Raji (cell line): Measurements from ENCODE around the gene KYAT1.
A peak's percentile ranks its signal among the peaks of the same experiment; 100 is the strongest.

Experiments
- POLR2A ChIP-seq: IDR thresholded peaks from 2 replicates; pipeline ENCODE4 v1.6.1; 2011; ENCODE audit warnings: low read depth, low read length, control low read depth; ENCODE audit not compliant: insufficient read depth

Gene KYAT1

DNA sequence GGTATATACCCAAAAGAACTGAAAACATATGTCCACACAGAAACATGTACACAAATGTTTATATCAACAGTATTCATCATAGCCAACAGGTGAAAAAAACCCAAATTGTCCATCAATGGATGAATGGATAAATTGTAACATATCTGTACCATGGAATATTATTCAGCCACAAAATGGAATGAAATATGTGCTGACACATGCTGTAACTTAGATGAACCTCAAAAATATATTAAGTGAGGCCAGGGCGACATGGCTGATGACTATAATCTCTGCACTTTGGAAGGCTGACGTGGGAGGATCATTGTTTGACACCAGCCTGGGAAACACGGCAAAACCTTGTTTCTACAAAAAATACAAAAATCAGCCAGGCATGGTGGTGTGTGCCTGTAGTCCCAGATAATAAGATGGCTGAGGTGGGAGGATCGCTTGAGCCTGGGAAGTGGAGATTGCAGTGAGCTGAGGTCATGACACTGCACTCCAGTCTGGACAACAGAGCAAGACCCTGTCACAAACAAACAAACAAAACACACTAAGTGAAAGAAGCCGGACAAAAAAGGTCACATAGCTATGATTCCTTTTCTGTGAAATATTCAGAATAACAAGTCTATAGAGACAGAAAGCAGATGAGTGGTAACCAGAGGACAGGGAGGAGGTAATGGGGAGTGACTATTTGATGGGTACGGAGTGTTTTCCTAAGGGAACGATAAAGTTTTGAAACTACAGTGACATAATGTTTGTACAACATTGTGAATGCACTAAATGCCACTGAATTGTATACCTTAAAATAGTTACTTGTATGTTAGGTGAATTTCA, 11.4 kb downstream of the KYAT1 start:
- TF ChIP-seq POLR2A: no peak

DNA sequence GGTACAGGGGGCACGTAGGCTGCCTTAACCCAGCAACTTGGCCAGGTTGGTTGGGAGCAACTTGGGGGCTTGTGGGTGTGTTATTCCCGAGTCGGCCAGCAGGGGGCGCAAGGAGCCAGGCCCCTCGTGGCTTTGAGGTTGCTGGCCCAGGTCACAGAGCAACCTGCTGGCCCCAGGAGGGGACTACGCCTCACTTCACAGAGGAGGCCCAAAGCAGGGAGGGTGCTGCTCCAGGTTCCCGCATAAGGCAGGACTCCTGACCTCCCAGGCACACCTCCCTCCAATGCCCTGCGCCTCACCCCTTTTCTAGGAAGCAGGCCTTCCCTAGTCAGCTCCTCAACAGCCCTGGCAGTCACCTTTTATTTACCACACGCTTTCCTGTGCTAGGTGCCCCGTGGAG, 18.1 kb downstream of the KYAT1 start:
- no peak for TF ChIP-seq POLR2A

DNA sequence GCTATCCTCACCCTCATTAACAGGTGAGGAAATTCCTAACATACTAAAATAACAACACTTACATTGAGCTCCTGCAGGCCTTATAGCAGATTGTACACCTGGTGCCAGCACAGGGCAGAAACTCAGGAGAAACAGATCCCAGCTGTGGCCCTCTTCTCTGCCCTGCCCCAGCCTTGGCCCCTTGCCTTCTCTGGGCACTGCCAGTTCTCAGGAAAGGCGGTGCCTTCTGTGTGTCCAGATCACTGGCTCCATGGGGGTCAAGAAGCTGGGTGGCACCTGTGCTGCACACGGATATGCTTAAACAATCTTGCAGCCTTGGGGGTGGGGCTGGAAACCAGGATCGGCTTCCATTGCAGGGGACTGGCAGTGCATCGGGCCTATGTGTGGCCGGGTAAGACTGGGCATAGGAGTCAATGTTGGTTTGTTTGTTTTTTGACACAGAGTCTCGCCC, 19.3 kb downstream of the KYAT1 start:
- TF ChIP-seq POLR2A: no peak

GRCh38 chr9:128861501-128861900, 20.2 kb downstream of the KYAT1 start:
- no peak for TF ChIP-seq POLR2A

- no peak for TF ChIP-seq POLR2A
These were observed 20.8 kb downstream of the KYAT1 start for GRCh38 chr9:128860937-128861336.

GRCh38 chr9:128847803-128848202, 33.9 kb downstream of the KYAT1 start:
- TF ChIP-seq POLR2A: no peak

GRCh38 chr9:128846680-128847030, 35.1 kb downstream of the KYAT1 start:
- TF ChIP-seq POLR2A: no peak

DNA sequence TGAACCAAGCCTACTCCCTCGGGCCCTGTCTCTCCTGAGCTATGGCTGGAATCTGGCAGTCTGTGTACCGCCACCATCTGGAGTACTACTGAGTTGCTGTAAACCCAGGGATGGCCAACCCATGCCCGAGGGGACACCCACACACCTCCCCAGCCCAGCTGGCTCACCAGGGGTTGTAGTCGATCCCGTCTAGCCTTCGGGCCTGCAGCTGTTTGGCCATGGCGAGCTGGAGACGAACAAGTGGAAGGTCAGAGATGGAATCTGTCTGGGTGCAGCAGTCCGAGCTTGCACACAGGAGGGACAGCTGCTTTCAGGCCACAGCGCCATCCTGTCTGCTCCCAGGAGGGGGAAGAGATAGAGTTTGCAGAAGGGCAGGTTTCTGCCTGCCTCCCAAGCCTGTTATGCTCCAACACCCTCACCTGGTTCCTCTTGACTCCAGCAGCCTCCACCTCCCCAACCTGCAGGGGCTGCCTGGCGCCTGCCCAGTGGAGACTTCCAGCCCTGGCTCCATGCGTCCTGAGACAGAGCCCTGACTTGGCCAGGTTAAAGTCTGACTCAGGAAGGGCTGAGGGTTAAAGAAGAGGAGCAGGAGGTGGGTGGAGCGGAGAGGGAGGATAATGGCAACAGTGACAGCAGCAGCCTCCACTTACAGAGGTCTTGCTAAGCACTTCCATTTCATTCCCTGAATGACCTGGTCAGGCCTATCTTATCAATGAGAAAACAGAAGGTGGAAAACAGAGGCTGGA, 36.4 kb downstream of the KYAT1 start:
- no peak for TF ChIP-seq POLR2A

DNA sequence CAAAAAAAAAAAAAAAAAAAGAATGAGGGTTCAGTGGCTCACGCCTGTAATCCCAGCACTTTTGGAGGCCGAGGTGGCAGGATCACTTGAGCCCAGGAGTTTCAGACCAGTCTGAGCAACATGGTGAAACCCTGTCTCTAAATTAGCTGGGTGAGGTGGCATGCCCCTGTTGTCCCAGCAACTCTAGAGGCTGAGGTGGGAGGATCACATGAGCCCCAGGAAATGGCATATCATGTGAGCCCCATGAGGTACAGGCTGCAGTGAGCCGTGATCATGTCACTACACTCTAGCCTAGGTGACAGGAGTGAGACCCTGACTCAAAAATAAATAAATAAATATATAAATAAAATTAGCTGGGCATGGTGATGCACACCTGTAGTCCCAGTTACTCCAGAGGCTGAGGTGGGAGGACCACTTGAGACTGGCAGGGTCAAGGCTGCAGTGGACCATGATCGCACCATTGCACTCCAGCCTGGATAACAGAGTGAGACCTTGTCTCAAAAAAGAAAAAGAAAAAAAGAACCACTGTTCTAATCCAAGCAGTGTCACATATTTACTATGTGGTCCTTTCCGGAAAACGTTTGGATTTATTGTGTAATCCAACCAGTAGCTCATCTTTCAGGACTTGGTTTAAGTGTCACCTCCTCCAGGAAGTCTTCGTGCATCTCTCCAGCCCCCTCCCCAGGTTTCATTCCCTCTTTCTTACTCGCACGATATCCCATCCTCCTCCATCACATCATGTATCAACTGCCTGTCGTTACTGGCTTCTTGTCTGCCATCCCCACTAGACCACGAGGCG, 39.9 kb downstream of the KYAT1 start:
- TF ChIP-seq POLR2A: no peak

GRCh38 chr9:128840524-128840923, 41.2 kb downstream of the KYAT1 start:
- TF ChIP-seq POLR2A: no peak

GRCh38 chr9:128838338-128838737, 43.4 kb downstream of the KYAT1 start:
- TF ChIP-seq POLR2A: no peak

DNA sequence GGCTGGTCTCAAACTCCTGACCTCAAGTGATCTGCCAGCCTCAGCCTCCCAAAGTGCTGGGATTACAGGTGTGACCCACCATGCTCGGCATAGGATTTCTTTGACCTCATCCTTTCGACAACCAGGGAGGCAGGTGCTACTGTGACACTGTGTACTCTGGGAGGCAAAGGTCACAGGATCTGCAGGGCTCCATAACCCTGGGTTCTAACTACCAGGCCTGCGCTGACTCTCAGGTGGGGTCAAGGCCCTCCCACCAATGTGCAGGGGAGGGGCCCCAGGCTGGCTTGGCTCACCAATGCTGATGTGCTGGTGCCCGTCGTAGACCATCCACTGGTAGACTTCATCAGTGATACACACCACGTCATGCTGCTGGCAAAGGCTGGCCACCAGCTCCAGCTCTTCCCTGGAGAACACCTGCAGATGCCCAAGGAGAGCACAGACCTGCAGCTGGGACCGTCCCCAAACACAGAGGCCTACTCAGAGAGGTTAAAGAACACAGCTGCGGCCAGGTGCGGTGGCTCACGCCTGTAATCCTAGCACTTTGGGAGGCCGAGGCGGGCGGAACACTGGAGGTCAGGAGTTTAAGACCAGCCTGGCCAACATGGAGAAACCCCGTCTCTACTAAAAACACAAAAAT, 45.1 kb downstream of the KYAT1 start:
- no peak for TF ChIP-seq POLR2A

DNA sequence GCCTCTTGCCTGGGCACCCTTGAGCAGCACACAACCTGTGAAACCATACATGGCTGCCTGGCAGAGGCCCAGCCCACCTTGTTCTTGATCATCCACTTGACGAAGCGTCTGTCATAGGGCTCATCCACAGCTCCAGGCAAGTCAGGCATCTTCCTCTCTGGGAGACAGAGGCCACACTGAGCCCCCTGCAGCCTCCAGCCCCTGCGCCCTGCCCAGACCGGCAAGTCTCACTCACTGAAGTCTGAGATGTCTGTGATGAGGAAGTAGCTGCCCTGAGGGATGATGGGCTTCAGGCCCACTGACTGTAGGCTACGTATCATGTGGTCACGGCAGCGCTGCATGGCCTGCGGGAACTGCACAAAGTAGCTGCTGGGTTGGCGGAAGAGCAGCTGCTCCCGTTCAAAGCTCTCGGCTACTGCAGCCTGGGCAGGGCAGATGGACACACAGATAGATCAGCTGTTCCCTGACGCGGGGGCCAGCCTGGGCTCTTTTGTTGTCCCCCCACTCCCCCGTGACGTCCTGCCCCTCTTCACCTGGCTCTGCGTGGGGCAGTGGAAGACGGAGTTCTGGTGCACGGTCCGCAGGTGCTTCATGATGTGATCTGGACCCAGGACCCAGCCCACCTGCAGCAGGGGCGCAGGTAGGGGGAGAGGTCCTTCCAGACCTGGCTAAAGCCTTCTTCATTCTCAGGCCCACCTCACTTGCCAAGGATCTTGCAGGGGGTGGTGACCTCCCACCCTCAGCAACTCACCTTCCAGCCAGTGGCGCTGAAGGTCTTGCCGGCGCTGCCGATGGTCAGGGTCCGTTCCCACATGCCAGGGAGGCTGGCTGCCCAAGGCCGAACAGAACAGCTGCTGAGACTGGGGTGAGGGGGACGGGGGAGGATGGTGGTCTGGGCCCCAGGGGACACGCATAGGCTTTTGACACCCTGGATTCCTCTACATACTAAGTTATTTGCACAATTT, 46.2 kb downstream of the KYAT1 start:
- TF ChIP-seq POLR2A: no peak

DNA sequence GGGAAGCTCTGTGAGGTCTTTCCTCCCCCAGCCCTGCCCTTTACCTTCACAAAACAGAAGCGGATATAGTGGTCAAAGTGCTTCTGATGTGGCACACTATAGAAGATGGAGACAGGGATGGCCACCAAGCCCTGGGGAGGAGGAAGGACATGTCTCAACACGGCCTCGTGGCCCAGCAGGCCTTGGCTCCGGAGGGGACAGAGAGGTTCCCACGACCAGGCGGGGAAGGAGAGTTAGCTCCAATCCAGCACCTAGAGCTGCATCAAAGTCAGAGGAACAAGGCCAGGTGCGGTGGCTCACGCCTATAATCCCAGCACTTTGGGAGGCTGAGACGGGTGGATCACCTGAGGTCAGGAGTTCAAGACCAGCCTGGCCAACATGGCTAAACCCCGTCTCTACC, 48.1 kb downstream of the KYAT1 start:
- no peak for TF ChIP-seq POLR2A

DNA sequence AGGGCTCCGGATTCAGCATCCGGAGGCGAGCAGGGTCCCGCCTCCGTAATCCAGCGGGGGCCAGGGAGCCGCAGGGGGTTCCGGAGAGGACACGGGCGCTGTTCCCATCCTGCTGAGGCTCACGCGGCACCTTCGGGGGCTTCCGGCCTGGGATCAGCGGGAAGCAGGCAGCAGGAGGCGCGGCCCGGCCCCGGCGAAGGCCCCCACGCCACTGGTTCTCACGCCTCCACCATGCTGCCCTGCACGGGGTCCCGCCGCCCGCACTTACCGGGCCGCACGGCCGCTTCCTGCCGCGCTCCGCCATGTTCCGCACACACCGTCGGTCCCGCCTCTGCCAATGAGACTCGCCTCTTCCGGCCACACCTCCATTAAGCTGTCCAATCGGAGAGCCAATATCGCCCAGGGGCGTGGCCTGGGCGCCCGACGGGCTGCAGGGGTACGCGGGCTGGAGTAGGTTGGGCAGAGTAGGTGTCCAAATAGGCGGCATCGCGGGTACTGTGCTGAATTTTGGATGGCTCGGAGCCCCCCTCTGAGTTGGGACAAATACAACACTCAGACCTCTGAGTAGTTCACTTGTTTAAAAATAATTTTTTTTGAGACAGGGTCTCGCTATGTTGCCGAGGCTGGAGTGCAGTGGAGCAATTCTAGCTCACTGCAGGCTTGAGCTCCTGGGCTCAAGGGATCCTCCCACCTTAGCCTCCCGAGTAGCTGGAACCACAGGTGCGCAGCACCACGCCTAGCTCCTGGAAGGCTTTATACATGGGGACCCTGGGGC, 52.1 kb downstream of the KYAT1 start, which contains the start of gene SPOUT1:
Gene SPOUT1 (minus strand): TSS at position 318 of the 775 bp plus-strand sequence. CDS start 14 bp downstream, at position 304.
- TF ChIP-seq POLR2A: peak; percentile 92
